Lower leg skin (tissue), 4 donors: Measurements from ENCODE around the gene ATL1. TPM values are rescaled to one million over a fixed set of nuclear protein-coding genes. Genes with fewer than 3 reads are reported as not detected.
"Not testable (repeated sequence)": the region's sequence is repeated elsewhere in the genome, so short reads cannot be mapped to it uniquely, and the experiment has no call there.

ENCODE experiments used
- DNase-seq, 2 donors: peaks; one replicate each; pipeline ENCODE4 v3.0.0-alpha.2; 2019; ENCODE audit warnings: low spot score in 2 of 2
- H3K4me3 ChIP-seq: fragments of 200-600 bp; sonication (generic); 2 replicates; pipeline ENCODE4 v1.5.1; 2017; ENCODE audit warnings: mild to moderate bottlenecking, low read depth; ENCODE audit not compliant: poor library complexity, severe bottlenecking
- POLR2A ChIP-seq, 2 donors: fragments of 450-650 bp; IDR thresholded peaks; one replicate each; pipeline ENCODE4 v1.6.1; 2016 to 2017; ENCODE audit warnings: antibody characterized with exemption in 2 of 2, mild to moderate bottlenecking in 1 of 2, moderate library complexity in 1 of 2
- WGBS, 2 donors: methylation state at CpG; one replicate each; pipeline ENCODE4 v1.1.5; 2018; 5-methylcytosine and 5-hydroxymethylcytosine counted together
- intact Hi-C: fragments of 100-400 bp; cut with DNase I; formaldehyde crosslinking; loops from one replicate; pipeline ENCODE4 v1.15.0; 2023; ENCODE audit warnings: low total_unique reads
- total RNA-seq, 4 donors: library from RNA; depleted of rRNA; stranded (reverse); fragments of >200 nt; gene quantifications; one replicate each; pipeline ENCODE4 v1.1.0, GENCODE V29; 2016
- TF ChIP-seq, protein P1 (sequence below), 3 donors: fragments of 450-650 bp; IDR thresholded peaks; one replicate each; pipeline ENCODE4 v1.5.1; 2016; ENCODE audit warnings: antibody characterized with exemption in 3 of 3, mild to moderate bottlenecking in 3 of 3, moderate library complexity in 2 of 3

ATL1 gene
- total RNA-seq, 4 donors from 2014 or later = 9.8 to 27.0 (median 15.8) TPM

DNA sequence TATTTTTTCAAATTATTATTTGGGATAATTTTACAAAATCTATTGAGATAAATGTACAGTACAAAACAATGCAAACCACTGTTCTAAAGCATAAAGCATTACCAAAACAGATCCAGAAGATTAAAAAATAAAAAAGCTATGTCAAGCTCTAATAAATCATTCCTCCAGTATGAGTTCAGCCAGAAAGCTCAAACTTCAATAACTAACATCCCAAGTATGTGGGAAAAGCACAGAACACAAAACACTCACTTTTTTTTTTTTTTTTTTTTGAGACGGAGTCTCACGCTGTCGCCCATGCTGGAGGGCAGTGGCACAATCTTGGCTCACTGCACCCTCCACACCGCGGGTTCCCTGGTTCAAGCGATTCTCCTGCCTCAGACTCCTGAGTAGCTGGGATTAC is 96.8 kb downstream of the ATL1 start:
- WGBS, 2 donors = 60 to 70% methylated on average over 6 of the region's 6 CpGs
- no peak for TF ChIP-seq POLR2A (IDR thresholded peaks at IDR 0.05)
- TF ChIP-seq, protein P1, sequence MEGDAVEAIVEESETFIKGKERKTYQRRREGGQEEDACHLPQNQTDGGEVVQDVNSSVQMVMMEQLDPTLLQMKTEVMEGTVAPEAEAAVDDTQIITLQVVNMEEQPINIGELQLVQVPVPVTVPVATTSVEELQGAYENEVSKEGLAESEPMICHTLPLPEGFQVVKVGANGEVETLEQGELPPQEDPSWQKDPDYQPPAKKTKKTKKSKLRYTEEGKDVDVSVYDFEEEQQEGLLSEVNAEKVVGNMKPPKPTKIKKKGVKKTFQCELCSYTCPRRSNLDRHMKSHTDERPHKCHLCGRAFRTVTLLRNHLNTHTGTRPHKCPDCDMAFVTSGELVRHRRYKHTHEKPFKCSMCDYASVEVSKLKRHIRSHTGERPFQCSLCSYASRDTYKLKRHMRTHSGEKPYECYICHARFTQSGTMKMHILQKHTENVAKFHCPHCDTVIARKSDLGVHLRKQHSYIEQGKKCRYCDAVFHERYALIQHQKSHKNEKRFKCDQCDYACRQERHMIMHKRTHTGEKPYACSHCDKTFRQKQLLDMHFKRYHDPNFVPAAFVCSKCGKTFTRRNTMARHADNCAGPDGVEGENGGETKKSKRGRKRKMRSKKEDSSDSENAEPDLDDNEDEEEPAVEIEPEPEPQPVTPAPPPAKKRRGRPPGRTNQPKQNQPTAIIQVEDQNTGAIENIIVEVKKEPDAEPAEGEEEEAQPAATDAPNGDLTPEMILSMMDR (IDR thresholded peaks at IDR 0.05) = no peak
- intact Hi-C loops = no loop called here
- no peak for DNase-seq
- no peak overlapping the region for H3K4me3 ChIP-seq

DNA sequence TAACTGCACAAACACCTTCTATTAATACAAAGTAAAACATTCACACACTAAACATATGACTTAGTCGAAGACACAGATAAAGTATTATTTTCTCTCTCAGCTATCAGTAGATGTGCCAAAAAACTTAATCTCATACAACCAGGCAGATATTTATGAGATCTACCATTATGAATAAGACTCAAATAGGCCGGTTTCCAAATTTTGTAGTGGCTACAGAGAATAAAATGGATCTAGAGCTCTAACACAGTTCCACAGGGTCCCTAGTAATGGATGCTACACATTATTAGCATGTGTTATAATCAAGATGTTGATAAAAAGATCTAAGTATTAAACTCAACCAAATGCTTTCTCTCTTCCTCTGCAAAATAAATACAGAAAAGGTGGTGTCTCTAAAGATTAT is 97.8 kb downstream of the ATL1 start:
- intact Hi-C loops = no loop called here
- TF ChIP-seq, protein P1 (IDR thresholded peaks at IDR 0.05) = no peak
- no peak for TF ChIP-seq POLR2A (IDR thresholded peaks at IDR 0.05)
- 17 to 18% methylated on average over 2 of the region's 2 CpGs for WGBS, 2 donors
- no peak overlapping the region for H3K4me3 ChIP-seq
- no peak for DNase-seq

DNA sequence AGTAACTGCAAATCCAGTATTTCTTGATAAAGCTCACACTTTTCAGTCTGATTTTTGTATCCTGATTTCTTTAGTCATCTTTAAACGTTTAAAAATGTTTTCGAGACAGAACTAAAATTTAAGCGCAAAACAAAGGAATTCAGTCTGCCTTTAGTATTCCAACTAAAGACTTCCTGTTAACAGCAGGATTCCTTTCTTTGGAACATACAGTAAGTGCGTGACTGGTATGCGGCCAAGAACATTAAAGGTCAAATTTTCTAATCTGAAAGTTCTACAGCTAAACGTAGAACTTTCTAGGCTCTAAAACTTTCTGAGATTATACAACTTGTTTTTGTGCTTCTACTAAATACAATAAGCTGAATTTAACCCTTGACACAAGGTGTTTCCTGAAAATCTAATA is 98.3 kb downstream of the ATL1 start:
- no peak for DNase-seq
- intact Hi-C loops = no loop called here
- H3K4me3 ChIP-seq = no peak overlapping the region
- WGBS, 2 donors = 23 to 28% methylated on average over 6 of the region's 6 CpGs
- TF ChIP-seq, protein P1 (IDR thresholded peaks at IDR 0.05) = no peak
- no peak for TF ChIP-seq POLR2A (IDR thresholded peaks at IDR 0.05)

DNA sequence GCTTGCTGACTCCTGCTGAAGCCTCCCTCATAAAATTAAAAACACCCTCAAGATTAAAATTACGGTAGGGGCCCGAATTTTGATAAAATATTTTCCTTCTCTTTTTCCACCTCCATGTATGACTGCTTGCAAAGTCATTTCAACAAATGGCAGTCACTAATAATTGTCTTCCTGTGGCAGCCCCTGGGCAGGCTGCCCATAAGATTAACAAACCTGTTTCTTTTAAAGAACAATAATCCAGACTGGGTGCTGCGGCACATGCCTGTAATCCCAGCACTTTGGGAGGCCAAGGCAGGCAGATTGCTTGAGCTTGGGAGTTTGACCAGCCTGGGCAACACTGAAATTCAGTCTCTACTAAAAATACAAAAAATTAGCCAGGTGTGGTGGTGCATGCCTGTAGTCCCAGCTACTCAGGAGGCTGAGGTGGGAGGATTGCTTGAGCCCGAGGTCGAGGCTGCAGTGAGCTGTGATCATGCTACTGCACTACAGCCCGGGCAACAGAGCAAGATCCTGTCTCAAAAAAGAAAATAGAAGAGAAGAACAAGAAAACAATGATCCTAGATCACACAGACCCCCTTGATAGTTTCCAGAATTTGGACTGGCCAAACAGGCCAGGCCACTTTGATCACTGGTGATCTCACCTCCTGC is 99.5 kb downstream of the ATL1 start:
- DNase-seq = no peak
- TF ChIP-seq, protein P1 (IDR thresholded peaks at IDR 0.05) = no peak
- TF ChIP-seq POLR2A (IDR thresholded peaks at IDR 0.05) = no peak
- WGBS, 2 donors = 67 to 73% methylated on average over 6 of the region's 6 CpGs
- intact Hi-C loops = no loop called here
- no peak overlapping the region for H3K4me3 ChIP-seq

DNA sequence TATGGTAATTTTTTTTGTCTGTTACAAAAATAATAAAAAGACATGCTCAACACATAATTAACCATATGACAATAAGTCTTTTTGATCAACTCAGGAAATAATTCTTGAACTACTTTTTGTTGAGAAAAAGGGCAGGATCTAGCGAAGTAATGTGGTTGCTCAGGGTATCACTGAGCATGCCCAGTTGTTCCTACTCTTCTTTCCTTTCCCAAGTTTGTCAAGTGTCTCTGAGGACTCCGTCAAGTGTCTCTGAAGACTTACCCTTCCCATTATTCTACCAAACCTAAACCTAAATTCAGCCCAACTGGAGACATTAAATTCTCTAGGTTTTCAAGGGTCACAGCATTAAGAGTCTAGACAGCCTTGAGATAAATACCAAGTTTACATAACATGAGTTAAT is 104.6 kb downstream of the ATL1 start:
- DNase-seq, H3K4me3 ChIP-seq, intact Hi-C loops: not testable (repeated sequence)
- 92 to 94% methylated on average over 2 of the region's 2 CpGs for WGBS, 2 donors

DNA sequence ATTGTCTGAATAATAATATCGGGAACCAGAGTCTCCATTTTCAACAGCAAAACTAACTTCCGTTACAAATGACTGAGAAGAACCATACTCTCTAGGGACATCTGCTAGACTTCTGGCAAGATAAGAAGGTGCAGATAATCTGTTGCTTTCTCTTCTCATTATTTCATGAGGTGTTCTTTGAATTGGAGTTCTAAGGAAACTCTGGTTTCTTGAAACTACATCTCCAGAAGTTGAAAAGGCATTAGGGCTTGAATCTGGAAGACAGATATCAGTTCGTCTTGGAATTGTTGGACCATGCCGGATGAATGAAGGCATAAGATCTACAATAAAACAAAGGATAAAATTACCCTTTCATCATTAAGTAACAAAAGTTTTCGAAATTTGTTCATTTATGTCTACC is 105.4 kb downstream of the ATL1 start:
- 72 to 73% methylated on average over 5 of the region's 5 CpGs for WGBS, 2 donors

More for the DNA sequence above, 105.4 kb downstream of the ATL1 start:
- intact Hi-C loops, DNase-seq, H3K4me3 ChIP-seq: not testable (repeated sequence)
